Breast epithelium (tissue), 3 donors: Measurements from ENCODE around the gene UIMC1.
"Not testable (repeated sequence)": the region's sequence is repeated elsewhere in the genome, so short reads cannot be mapped to it uniquely, and the experiment has no call there.

Experiments
- POLR2A ChIP-seq: fragments of 450-650 bp; IDR thresholded peaks from one replicate; pipeline ENCODE4 v1.6.1; 2016; ENCODE audit warnings: antibody characterized with exemption, mild to moderate bottlenecking, moderate library complexity
- POLR2AphosphoS5 ChIP-seq, 3 donors: sonication (generic); formaldehyde crosslinking; IDR thresholded peaks; one replicate each; pipeline ENCODE4 v1.6.1; 2017; ENCODE audit warnings: antibody characterized with exemption in 3 of 3

- not testable (repeated sequence) for TF ChIP-seq POLR2A; POLR2AphosphoS5 (IDR thresholded peaks at IDR 0.05)
These were observed 135.9 kb downstream of the UIMC1 start for GRCh38 chr5:176870644-176871043.
